ENCODE results near the gene FXN. TPM values are rescaled to one million over a fixed set of nuclear protein-coding genes. Genes with fewer than 3 reads are reported as not detected.

Gene FXN
- total and polyA plus RNA-seq, 2 donors (not counting 3 experiments of a cell fraction or from before 2014, with no cell fraction given) = 18.2 to 21.2 TPM

DNA sequence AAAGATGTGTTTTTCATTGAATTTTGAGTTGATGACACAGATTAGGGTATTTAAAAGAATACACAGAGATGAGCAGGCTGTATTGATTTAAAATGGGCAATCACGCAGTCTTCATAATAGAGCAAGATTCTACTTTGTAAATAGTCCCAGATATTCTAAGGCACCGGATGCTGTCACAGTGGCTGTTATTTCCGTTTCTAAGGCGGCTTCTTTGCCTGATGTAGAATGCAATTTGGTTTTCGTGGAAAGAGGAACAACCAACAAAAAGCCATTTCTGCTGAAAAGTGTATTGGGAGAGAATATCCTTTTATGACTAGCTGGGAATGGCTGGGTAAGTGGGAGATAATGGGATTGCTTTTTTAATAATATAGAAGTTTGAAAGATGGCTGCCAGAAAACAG lies 39.1 kb upstream of the FXN start:
- H3K27ac ChIP-seq (ENCODE audit: insufficient read depth, low read depth, low read length) = no peak overlapping the region
- TF ChIP-seq POLR2A (IDR thresholded peaks at IDR 0.05; ENCODE audit: low read depth, low read length) (no peak), MYC (IDR thresholded peaks at IDR 0.05; ENCODE audit: low read depth, low read length) (no peak), GATA2 (IDR thresholded peaks at IDR 0.05; ENCODE audit: insufficient read depth, insufficient read length, low read depth, low read length) (no peak), JUN (IDR thresholded peaks at IDR 0.05; ENCODE audit: borderline replicate concordance, insufficient read depth, insufficient read length, low read depth) (no peak), EZH2 (IDR thresholded peaks at IDR 0.05; ENCODE audit: borderline replicate concordance, low read depth, low read length, severe bottlenecking) (no peak), POLR2AphosphoS5 (IDR thresholded peaks at IDR 0.05; ENCODE audit: insufficient read depth, low read depth, low read length) (no peak), FOS (IDR thresholded peaks at IDR 0.05; ENCODE audit: borderline replicate concordance, insufficient read depth, low read length) (no peak)
- TF ChIP-seq, protein P1, sequence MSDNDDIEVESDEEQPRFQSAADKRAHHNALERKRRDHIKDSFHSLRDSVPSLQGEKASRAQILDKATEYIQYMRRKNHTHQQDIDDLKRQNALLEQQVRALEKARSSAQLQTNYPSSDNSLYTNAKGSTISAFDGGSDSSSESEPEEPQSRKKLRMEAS (IDR thresholded peaks at IDR 0.05; ENCODE audit: insufficient read depth, insufficient read length) = no peak
- TF ChIP-seq, protein P2, sequence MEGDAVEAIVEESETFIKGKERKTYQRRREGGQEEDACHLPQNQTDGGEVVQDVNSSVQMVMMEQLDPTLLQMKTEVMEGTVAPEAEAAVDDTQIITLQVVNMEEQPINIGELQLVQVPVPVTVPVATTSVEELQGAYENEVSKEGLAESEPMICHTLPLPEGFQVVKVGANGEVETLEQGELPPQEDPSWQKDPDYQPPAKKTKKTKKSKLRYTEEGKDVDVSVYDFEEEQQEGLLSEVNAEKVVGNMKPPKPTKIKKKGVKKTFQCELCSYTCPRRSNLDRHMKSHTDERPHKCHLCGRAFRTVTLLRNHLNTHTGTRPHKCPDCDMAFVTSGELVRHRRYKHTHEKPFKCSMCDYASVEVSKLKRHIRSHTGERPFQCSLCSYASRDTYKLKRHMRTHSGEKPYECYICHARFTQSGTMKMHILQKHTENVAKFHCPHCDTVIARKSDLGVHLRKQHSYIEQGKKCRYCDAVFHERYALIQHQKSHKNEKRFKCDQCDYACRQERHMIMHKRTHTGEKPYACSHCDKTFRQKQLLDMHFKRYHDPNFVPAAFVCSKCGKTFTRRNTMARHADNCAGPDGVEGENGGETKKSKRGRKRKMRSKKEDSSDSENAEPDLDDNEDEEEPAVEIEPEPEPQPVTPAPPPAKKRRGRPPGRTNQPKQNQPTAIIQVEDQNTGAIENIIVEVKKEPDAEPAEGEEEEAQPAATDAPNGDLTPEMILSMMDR (IDR thresholded peaks at IDR 0.05; ENCODE audit: extremely low read depth in 1 of 2, insufficient read depth in 1 of 2, low read depth in 1 of 2, low read length in 2 of 2) = no peak
- no peaks in the 10 kb centered on the region for H3K79me2 ChIP-seq (ENCODE audit: control insufficient read depth, insufficient read depth, low read length)
- no peaks in the 10 kb centered on the region for H4K20me1 ChIP-seq (replicated peaks; ENCODE audit: control insufficient read depth, extremely low read depth, insufficient read depth, low read length)
- H3K4me3 ChIP-seq (replicated peaks in 1 of 3; ENCODE audit: insufficient read depth in 1 of 3, low read depth in 1 of 3, low read length in 3 of 3) = no peak overlapping the region
- FAIRE-seq (no peak), DNase-seq (ENCODE audit: low read depth, low spot score) (no peak)
- no peaks in the 10 kb centered on the region for H3K9me1 ChIP-seq (replicated peaks; ENCODE audit: control insufficient read depth, extremely low read depth, insufficient read depth, low read length)
- H2AFZ ChIP-seq (ENCODE audit: low read depth, low read length) = no peak overlapping the region
- H3K4me1 ChIP-seq (ENCODE audit: control insufficient read depth, extremely low read depth, insufficient read depth, low read length) = no peaks in the 10 kb centered on the region
- peaks cover 2 to 4% of the 10 kb centered on the region in 2 experiments for H3K27me3 ChIP-seq (ENCODE audit: control insufficient read depth in 2 of 2, insufficient read depth in 2 of 2, low read length in 2 of 2)
- H3K36me3 ChIP-seq (ENCODE audit: control insufficient read depth in 2 of 2, extremely low read depth in 1 of 2, insufficient read depth in 2 of 2, low read length in 2 of 2) = no peaks in the 10 kb centered on the region
- H3K9me3 ChIP-seq (replicated peaks; ENCODE audit: control insufficient read depth, insufficient read depth, low read length) = no peaks in the 10 kb centered on the region
- ChIA-PET POLR2A (no interaction called here), CTCF (interaction anchor here (5.6 kb wide), 1 partner anchor 413 kb away, joined by 47 read pairs; no protein-coding TSS in a partner anchor)
- intact Hi-C loops (cut with micrococcal nuclease) (no loop called here), dilution Hi-C loops (cut with MboI; ENCODE audit: extremely low pct_ligation_motif_present, low sequenced_read_pairs) (no loop called here)
- BruUV-seq (replicated peaks) = no TSS peak
- no peak overlapping the region for H3K9ac ChIP-seq (replicated peaks; ENCODE audit: extremely low read depth, insufficient read depth, low read length)
- no peak overlapping the region for H3K4me2 ChIP-seq (ENCODE audit: insufficient read depth, low read length)
